Amygdala (tissue), 56 donors: ENCODE data around the gene CNNM2.
"Not testable (repeated sequence)": the region's sequence is repeated elsewhere in the genome, so short reads cannot be mapped to it uniquely, and the experiment has no call there.

Experiments used
- DNase-seq, 56 donors: peaks; one replicate each; lab custom pipeline; 2025; lab: John Stamatoyannopoulos, UW

The CNNM2 gene

DNA sequence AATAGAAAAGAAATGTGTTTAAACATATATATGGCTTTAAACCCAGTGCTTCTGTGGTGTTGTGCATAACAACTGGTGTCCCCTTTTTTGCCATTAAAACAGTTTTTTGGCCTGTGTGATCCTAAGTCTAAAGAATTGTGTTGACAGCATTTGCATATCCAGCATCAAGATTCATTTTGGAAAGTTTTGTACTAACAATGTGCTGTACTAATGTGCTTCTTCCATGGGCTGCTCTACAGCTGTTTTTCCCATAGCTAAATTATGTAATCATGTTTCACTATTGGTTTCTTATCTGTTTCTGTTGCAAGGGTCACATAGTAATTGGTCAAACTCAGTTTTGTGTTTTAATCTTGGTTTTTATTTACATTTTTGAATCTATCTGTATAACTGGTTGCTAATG is 5.5 kb downstream of the CNNM2 start:
- DNase-seq: no peak

DNA sequence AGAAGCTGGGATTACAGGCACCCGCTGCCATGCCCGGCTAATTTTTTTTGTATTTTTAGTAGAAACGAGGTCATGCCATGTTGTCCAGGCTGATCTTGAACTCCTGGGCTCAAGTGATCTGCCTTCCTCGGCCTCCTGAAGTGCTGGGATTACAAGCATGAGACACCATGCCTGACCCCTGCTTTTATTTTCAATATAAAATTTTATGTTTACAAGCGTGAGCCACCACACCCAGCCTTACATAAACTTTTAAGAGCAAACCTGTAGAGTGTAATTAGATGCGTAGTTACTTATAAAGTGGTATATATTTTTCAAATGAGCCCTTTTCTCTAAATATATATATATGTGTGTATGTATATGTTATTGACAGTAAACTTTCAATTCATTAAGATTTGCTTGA is 8.7 kb downstream of the CNNM2 start:
- no peak for DNase-seq

DNA sequence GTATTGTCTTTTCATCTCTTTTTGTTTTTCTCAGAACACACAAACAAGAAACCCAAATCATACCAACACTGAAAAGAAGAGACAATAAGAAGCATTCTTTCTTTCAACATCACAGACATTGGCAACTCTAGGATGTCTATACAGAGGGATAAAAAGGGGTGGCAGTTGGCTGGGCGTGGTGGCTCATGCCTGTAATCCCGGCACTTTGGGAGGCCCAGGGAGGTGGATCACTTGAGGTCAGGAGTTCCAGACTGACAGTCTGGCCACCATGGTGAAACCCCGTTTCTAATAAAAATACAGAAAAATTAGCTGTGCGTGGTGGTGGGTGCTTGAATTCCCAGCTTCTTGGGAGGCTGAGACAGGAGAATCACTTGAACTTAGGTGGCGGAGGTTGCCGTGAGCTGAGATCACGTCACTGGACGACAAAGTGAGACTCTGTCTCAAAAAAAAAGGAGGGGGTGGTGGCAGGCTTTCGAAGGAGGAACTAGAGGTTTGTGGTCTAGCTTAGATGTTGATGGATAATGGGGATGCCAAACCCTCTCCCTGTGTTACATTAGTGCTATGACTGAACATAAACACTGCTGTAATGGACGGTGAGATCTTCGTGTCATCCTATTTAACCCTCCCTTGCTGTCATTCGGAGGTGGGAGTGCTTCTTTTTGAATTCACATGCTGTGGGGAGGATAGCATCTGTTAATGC is 9.4 kb downstream of the CNNM2 start:
- no peak for DNase-seq

DNA sequence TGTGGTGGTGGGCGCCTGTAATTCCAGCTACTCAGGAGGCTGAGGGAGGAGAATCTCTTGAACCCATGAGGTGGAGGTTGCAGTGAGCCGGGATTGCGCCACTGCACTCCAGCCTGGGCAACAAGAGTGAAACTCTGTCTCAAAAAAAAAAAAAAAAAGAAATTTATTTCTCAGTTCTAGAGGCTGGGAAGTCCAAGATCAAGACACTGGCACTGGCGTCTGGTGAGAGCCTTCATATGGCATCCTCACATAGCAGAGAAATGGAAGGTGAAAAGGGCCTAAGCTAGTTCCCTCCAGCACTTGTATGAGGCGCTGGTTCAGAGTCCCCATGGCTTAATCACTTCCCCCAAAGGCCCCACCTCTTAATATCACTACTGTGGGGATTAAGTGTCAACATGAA is 10.3 kb downstream of the CNNM2 start:
- DNase-seq: not testable (repeated sequence)

DNA sequence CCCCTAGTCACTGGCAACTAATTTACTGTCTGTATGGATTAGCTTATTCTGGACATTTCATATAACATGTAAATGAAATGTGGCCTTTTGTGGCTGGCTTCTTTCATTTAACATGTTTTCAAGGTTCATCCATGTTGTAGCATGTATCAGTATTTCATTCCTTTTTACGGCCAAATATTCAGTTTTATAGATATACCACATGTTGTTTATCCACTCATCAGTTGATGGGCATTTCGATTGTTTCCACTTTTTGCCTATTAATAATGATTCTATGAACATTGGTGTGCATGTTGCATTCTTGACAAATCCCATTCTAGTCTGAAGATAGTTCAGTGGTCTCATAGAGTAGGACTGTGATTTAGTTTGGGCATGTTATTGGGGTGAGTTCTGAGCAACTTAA is 12.6 kb downstream of the CNNM2 start:
- DNase-seq: no peak

DNA sequence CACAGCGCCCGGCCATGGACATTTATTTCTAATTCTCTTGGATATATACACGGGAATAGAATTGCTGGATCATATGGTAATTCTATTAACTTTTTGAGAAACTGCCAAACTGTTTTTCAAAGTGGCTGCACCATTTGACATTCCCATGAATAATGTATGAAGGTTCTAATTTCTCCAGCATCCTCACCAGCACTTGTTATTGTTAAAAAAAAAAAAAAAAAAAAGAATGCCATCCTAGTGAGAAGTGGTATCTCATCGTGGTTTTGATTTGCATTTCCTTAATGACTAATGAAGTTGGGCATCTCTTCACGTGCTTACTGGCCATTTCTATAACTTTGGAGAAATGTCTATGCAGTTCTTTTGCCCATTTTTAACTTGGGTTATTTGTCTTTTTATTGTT is 13.5 kb downstream of the CNNM2 start:
- DNase-seq: no peak

DNA sequence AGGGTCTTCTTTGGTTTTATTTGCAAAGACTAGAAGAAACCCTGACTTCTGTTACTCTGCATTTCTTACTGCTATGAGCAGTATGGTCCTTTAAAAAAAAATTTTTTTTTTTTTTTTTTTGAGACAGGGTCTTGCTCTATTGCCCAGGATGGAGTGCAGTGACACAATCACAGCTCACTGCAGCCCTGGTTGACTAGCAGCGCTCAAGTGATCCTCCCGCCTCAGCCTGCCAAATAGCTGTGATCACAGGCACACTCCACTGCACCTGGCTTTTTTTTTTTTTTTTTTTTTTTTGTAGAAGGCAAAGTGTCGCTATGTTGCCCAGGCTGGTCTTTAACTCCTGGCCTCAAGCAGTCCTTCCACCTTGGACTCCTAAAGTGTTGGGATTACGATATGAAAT is 17.4 kb downstream of the CNNM2 start:
- DNase-seq: no peak

DNA sequence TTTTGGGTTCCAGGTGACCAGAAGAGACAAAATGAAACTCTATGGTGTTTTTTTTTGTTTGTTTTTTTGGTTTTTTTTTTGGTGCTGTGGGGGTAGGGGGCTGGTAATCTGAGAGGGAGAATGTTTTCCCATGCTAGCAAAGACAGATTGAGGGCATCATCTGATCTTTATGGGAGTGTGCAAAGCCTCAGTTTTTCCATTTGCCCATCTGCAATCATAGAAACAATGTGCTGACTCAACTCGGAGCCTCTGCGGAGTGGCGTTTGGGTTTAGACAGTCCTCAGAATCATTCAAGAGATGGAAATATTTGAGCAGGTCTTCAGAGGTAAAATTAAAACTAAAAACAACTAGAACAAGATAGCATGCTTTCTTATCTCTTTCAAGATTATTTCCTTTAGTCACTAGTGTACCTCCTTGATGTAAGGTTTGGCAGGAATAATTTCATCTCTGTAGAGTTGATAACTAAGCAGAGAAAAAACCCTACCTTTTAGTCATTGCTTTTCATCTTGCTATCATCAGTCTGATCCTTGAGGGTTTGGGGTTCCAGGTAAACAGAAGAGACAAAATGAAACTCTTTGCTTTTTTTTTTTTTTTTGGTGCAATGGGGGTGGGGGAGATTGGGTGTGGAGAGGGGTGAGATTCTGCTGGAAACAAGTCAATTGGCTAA is 18.0 kb downstream of the CNNM2 start:
- no peak for DNase-seq

DNA sequence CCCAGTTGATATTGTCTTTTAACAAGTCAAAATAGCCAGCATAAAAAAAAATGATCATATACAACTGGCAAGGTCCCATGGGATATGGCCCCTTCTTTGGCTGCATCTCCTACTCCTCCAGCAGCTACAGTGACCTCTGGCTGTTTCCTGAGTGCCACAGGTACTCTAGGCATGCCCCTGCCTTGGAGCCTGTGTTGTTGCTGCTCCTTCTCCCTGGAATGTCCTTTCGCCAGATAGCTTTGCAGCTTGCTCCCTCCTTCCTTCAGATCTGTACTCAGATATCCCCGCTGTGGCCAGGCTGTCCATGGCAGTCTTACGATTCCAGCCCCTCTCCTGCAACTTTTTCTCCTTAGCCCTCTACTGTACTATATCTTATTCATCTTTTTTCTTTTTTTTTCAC is 23.3 kb downstream of the CNNM2 start:
- no peak for DNase-seq

DNA sequence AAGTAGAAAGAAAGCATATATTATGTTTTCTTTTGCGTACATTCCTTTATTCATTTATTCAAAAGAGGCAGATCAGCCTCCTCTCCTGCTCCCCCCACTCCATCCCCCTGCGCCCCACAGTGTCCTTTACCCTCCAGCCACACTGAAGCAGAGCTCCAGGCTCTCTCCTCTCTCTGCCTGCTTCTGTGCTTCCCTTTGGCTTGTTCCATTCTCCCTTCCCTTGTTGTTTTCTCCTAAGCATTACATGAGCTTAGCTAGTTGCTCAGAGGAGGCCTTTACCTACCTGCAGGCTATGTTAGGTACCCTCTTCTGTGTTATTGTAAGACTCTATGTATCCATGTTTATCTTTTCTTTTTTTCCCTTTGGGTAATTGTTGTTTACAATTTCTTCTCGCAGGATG is 27.4 kb downstream of the CNNM2 start:
- no peak for DNase-seq

DNA sequence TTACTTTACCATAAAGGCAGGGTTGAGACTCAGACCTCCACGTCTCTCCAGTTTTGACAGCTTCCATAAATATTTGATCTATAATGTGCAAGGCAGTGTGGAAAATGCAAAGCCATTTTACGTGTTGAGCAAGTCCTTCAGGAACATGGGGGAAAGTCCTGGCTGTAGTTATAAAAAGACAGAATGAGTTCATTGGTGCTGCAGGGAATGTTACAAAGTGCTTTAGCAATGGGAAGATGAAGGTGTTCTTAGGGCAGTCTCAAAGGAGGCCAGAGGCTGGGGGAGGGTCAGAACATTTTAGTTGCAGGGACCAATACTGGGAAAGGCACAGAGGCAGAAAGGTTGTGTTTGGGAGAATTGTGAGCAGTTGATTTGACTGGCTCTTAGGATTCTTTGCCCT is 27.9 kb downstream of the CNNM2 start:
- DNase-seq: no peak

DNA sequence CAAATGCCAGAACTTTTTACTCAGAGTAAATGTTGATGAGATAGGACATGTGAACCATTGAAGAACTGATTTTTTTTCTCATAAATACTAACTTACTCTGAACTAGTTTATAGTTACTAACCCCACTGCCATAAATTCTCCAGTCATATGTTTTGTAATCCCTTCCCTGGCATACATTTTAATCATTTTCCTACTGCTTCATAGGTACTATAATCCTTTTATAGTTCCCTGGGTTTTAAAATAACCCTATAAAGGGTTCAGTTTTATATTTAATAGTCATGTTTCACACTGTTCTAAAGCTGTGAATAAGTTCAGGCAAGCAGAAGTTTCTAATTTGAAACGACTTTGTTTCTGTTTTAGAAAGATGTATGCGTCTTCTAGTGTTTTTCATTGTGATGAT is 28.9 kb downstream of the CNNM2 start:
- DNase-seq: no peak

DNA sequence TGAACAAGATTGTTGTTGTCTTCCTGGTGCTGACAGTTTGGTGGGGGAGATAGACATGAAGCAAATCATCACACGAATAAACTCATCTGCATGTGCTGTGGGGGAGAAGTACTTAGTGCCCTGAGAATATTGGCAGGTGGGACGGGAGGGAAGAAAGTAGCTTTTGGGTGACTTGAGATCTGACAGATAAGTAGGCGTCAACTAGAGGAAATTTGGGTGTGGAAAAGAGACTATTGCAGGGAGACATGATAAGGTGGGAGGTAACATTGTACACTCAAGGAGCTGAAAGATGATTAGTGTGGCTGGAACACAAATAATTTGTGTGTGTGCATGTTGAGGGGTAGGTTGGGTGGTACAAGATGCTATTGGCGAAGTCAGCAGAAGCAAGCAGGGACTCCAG is 30.1 kb downstream of the CNNM2 start:
- DNase-seq: no peak

DNA sequence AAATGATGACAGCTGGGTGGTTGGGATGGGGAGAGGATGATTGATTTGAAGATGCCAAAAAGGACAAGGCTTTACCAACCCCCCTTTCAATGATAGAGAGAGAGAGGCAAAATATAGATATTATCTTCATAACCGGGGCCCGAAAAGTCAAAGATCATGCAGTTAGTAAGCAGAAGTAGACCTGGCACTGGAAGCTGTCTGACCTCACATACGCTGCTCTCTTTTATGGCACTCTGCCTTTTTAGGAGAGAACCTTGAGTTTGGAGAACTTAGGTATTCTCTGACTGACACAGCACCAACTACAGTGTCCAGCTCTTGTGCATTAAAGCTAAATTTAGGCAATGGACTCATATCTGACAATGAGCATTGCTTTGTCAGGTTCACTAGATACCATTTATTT is 30.7 kb downstream of the CNNM2 start:
- no peak for DNase-seq

DNA sequence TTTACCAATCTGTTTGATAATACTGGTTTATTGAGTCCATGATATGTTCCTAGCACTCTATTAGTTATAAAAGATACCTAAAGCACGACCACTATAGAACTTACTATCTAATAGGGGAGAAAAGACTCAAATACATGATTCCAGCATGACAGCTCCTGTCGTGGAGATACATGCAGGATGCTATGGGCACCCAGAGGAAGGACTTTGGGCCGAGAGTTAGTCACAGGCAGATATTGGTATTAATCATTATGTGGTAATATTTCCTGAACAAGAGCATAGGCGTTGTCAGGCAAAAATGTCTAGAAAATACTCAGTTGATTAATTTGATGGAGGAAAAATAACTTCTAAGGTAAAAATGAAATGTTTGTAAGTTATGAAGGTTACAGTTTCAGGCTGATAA is 31.8 kb downstream of the CNNM2 start:
- DNase-seq: no peak

DNA sequence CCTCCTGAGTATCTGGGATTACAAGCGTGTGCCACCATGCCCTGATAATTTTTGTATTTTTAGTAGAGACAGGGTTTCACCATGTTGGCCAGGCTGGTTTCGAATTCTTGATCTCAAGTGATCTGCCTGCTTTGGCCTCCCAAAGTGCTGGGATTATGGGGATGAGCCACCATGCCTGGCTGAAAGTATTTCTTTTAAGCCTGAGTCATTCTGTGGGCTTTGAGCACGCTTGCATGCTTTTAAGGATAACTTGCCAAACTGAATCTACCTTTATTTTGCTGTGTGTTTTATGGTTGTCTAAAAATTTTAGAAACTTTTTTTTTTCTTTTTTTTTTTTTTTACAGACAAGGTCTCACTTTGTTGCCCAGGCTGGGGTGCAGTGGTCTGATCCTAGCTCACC is 33.2 kb downstream of the CNNM2 start:
- no peak for DNase-seq

DNA sequence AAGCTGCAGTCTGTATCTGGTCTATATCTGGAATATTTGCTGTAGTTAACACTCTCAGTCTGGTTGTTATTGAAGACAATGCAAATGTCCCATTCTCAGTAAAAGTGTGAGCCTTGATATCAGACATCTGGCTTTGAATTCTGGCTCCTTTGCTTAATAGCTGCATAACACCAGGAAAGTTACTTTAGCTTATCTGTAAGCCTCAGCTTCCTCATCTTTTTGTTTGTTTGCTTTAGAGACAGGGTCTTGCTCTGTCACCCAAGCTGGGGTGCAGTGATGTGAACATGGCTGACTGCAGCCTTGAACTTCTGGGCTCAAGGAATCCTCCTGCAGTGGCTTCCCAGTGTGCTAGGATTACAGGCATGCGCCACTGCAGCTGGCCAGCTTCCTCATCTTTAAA is 41.3 kb downstream of the CNNM2 start:
- no peak for DNase-seq

DNA sequence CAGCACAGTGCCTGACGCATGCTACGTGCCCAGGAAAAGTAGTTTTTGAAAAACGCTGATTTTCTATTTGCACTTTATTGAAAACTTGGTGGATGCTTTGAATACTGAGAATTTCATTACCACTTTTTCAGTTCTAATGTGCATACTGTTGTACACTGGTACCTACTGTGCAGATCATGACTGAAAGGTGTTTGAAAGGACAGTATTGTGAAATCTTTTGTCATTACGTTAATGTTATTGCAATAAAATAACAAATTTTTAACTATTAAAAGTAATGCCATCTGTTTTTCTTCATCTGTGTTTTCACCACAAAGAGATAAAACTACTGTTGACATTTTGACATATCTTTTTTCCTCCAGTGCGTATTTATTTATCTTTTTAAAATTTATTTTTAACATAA is 42.1 kb downstream of the CNNM2 start:
- DNase-seq: no peak

DNA sequence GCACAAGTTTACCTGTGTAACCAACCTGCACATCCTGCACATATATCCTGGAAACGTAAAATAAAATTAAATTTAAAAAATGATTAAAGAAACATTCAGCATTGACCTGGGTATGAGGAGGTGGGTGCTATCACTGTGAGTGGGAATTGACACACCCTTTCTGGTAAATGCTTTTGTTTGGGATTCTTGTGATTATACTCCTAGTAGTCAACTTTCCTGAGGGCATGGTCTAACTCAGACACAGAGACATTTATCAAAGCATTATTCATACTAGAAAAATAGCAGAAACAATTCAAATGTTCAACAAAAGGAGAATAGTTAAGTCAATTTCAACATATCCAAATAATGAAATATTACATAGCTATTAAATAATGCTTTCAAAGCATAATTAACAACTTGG is 44.2 kb downstream of the CNNM2 start:
- no peak for DNase-seq

DNA sequence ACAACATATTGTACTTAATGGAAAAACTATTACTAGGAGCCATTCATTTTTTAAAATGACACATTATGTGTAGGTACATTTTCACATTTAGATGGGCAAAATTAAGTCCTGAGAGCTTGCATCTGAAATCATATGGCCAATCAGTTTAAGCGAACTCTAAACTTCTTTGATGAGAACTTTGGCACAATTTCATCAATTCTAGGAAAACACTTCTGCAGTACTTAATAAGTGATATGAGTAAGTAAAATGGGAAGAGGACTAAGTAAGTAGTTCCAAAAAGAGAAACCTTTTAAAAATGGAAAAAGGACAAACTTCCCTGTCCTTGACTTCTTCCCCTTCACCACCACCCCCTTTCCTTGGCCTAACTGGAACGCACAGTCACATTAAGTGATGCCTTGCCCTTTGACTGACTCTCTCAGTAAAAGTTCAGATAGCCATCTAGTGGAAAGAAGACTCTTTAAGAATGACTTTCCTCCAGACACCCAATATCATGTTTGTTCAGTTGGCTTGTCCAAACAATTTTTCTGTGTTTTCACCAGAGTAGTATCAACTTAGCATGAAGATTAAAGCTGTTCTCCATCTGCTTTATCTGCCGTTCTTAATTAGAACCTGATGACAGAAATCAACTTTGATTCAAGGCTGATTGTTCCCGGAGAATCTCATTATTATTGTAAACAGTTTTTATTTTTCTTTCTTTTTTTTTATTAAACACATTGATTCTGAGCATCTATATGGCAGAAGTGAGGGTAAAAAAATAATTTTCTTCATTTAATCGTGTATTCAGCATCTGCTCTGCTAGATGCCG is 45.1 kb downstream of the CNNM2 start:
- no peak for DNase-seq

DNA sequence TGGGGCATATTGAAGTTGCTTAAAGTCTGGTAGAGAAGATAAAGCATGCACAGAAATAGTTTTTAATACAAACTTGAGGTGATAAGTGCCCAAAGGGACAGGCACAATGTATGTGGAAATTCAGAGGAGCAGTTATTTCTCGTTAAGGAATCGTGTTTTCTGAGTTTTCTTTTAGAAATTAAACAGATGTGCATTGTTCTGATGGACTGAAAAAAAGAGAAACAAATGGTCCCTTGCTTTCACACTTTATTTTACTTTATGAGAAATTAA is 45.6 kb downstream of the CNNM2 start:
- no peak for DNase-seq

DNA sequence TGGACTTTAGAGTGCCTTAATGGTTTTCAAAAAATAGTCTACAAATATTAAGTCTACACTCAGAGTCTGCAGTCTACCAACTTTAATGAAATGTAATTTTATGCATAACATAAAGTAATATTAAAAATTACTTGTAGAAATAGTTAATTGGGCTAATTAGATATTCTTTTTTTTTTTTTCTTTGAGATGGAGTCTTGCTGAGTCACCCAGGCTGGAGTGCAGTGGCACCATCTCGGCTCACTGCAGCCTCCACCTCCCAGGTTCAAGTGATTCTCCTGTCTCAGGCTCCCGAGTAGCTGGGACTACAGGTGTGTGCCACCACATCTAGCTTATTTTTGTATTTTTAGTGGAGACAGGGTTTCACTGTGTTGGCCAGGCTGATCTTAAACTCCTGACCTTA is 46.0 kb downstream of the CNNM2 start:
- not testable (repeated sequence) for DNase-seq
